BLaER1 (cell line): ENCODE measurements around the gene ACAA1.

Experiments used
- H3K27ac ChIP-seq: shearing (Covaris generic); formaldehyde crosslinking; 2 replicates; pipeline ENCODE4 v1.8.1; 2022
- H3K27me3 ChIP-seq: shearing (Covaris generic); formaldehyde crosslinking; 2 replicates; pipeline ENCODE4 v1.8.1; 2022
- H3K36me3 ChIP-seq: shearing (Covaris generic); formaldehyde crosslinking; 2 replicates; pipeline ENCODE4 v1.8.1; 2022
- H3K4me1 ChIP-seq: shearing (Covaris generic); formaldehyde crosslinking; 2 replicates; pipeline ENCODE4 v1.8.1; 2022
- H3K4me2 ChIP-seq: shearing (Covaris generic); formaldehyde crosslinking; 2 replicates; pipeline ENCODE4 v1.8.1; 2022
- H3K4me3 ChIP-seq: shearing (Covaris generic); formaldehyde crosslinking; 2 replicates; pipeline ENCODE4 v1.8.1; 2022
- H3K9ac ChIP-seq: shearing (Covaris generic); formaldehyde crosslinking; 2 replicates; pipeline ENCODE4 v1.8.1; 2022
- H3K9me3 ChIP-seq: shearing (Covaris generic); formaldehyde crosslinking; 2 replicates; pipeline ENCODE4 v1.8.1; 2022
- H4K20me1 ChIP-seq: shearing (Covaris generic); formaldehyde crosslinking; 2 replicates; pipeline ENCODE4 v1.8.1; 2022
- Cebpa-rat ChIP-seq: shearing (Covaris generic); IDR thresholded peaks from 2 replicates; pipeline ENCODE4 v1.8.1; 2022

ACAA1 gene

GRCh38 chr3:38146504-38146903, 9.6 kb upstream of the ACAA1 start:
- Histone ChIP-seq H3K4me3 (no peak overlapping the region), H3K27ac (no peak overlapping the region), H3K9ac (no peak overlapping the region), H3K36me3 (peaks cover 12% of the 10 kb centered on the region), H4K20me1 (peaks cover 11% of the 10 kb centered on the region; the same call in 1 of the 2 replicates), H3K9me3 (peaks cover 28% of the 10 kb centered on the region), H3K4me1 (peaks cover 35% of the 10 kb centered on the region), H3K27me3 (no peaks in the 10 kb centered on the region), H3K4me2 (no peak overlapping the region)
- TF ChIP-seq Cebpa-rat = no peak

- Histone ChIP-seq H3K4me3 (no peak overlapping the region), H3K36me3 (peaks cover 25% of the 10 kb centered on the region), H3K4me2 (peak overlapping the region; percentile 60), H3K9ac (no peak overlapping the region), H3K9me3 (peaks cover 28% of the 10 kb centered on the region), H3K4me1 (peaks cover 58% of the 10 kb centered on the region), H3K27me3 (no peaks in the 10 kb centered on the region), H3K27ac (no peak overlapping the region), H4K20me1 (peaks cover 33% of the 10 kb centered on the region)
- TF ChIP-seq Cebpa-rat = no peak
These were observed 6.6 kb upstream of the ACAA1 start for GRCh38 chr3:38143511-38143910.

GRCh38 chr3:38142959-38143358, 6.0 kb upstream of the ACAA1 start:
- H3K4me1 ChIP-seq = peaks cover 57% of the 10 kb centered on the region

GRCh38 chr3:38141952-38142273, 5.0 kb upstream of the ACAA1 start:
- Histone ChIP-seq H3K9me3 (peaks cover 20% of the 10 kb centered on the region), H3K4me1 (peaks cover 63% of the 10 kb centered on the region), H3K4me2 (0 out of 2 replicates have a peak overlapping the region, but pooled peaks have one; percentile 11), H3K9ac (no peak overlapping the region), H3K27ac (no peak overlapping the region), H3K27me3 (no peaks in the 10 kb centered on the region), H4K20me1 (peaks cover 33% of the 10 kb centered on the region), H3K4me3 (no peak overlapping the region), H3K36me3 (peaks cover 25% of the 10 kb centered on the region)
- TF ChIP-seq Cebpa-rat = no peak

More at GRCh38 chr3:38142959-38143358, 6.0 kb upstream of the ACAA1 start:
- Histone ChIP-seq H3K27me3 (no peaks in the 10 kb centered on the region), H3K4me3 (no peak overlapping the region), H3K4me2 (peak overlapping the region; percentile 60), H3K9ac (no peak overlapping the region), H3K27ac (no peak overlapping the region), H3K36me3 (peaks cover 25% of the 10 kb centered on the region), H4K20me1 (peaks cover 33% of the 10 kb centered on the region), H3K9me3 (peaks cover 28% of the 10 kb centered on the region)
- TF ChIP-seq Cebpa-rat = no peak

DNA sequence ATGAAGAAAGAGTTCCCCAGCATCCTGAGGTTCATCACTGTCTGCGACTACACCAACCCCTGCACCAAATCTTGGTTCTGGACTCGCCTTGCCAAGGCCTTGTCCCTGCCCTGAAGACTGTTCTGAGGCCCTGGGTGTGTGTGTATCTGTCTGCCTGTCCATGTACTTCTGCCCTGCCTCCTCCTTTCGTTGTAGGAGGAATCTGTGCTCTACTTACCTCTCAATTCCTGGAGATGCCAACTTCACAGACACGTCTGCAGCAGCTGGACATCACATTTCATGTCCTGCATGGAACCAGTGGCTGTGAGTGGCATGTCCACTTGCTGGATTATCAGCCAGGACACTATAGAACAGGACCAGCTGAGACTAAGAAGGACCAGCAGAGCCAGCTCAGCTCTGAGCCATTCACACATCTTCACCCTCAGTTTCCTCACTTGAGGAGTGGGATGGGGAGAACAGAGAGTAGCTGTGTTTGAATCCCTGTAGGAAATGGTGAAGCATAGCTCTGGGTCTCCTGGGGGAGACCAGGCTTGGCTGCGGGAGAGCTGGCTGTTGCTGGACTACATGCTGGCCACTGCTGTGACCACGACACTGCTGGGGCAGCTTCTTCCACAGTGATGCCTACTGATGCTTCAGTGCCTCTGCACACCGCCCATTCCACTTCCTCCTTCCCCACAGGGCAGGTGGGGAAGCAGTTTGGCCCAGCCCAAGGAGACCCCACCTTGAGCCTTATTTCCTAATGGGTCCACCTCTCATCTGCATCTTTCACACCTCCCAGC, 4.4 kb upstream of the ACAA1 start:
- H3K27ac ChIP-seq = no peak overlapping the region
- peaks cover 38% of the 10 kb centered on the region for H4K20me1 ChIP-seq
- peaks cover 25% of the 10 kb centered on the region for H3K36me3 ChIP-seq
- H3K4me3 ChIP-seq = no peak overlapping the region
- H3K9me3 ChIP-seq = peaks cover 15% of the 10 kb centered on the region
- no peaks in the 10 kb centered on the region for H3K27me3 ChIP-seq
- no peak overlapping the region for H3K9ac ChIP-seq
- peak overlapping the region; percentile 92; the same call in 1 of the 2 replicates for H3K4me2 ChIP-seq
- peaks cover 63% of the 10 kb centered on the region for H3K4me1 ChIP-seq
- TF ChIP-seq Cebpa-rat = no peak

GRCh38 chr3:38140326-38141172, 3.6 kb upstream of the ACAA1 start:
- no peak for TF ChIP-seq Cebpa-rat
- Histone ChIP-seq H3K4me1 (peaks cover 67% of the 10 kb centered on the region), H4K20me1 (peaks cover 46% of the 10 kb centered on the region), H3K4me3 (peak overlapping the region; percentile 95), H3K27me3 (no peaks in the 10 kb centered on the region), H3K9me3 (peaks cover 7% of the 10 kb centered on the region), H3K27ac (no peak overlapping the region), H3K4me2 (peak overlapping the region; percentile 92), H3K9ac (peak overlapping the region; percentile 97), H3K36me3 (peaks cover 25% of the 10 kb centered on the region)

- Histone ChIP-seq H3K9ac (peak overlapping the region; percentile 97), H3K4me2 (peak overlapping the region; percentile 92), H3K27ac (peak overlapping the region; percentile 94), H3K4me3 (peak overlapping the region; percentile 95), H3K36me3 (peaks cover 31% of the 10 kb centered on the region), H4K20me1 (peaks cover 55% of the 10 kb centered on the region), H3K27me3 (no peaks in the 10 kb centered on the region), H3K4me1 (peaks cover 76% of the 10 kb centered on the region), H3K9me3 (no peaks in the 10 kb centered on the region)
- no peak for TF ChIP-seq Cebpa-rat
These were observed 2.7 kb upstream of the ACAA1 start for GRCh38 chr3:38139652-38140051.

- Histone ChIP-seq H3K4me1 (peaks cover 75% of the 10 kb centered on the region), H3K4me2 (peak overlapping the region; percentile 92), H4K20me1 (peaks cover 59% of the 10 kb centered on the region), H3K27me3 (no peaks in the 10 kb centered on the region), H3K27ac (peak overlapping the region; percentile 94), H3K4me3 (peak overlapping the region; percentile 95), H3K9ac (peak overlapping the region; percentile 97), H3K36me3 (peaks cover 35% of the 10 kb centered on the region), H3K9me3 (no peaks in the 10 kb centered on the region)
- TF ChIP-seq Cebpa-rat = no peak
These were observed 2.3 kb upstream of the ACAA1 start for GRCh38 chr3:38139191-38139590.

GRCh38 chr3:38138349-38139190, 1.6 kb upstream of the ACAA1 start, which contains the start of gene MYD88:
MYD88 (plus strand) TSS chr3:38138661; CDS start chr3:38138701, 40 bp downstream.
- Histone ChIP-seq H4K20me1 (peaks cover 66% of the 10 kb centered on the region), H3K4me2 (peak within 1 kb of the TSS; percentile 92), H3K4me1 (peaks cover 68% of the 10 kb centered on the region), H3K27ac (peak within 1 kb of the TSS; percentile 94), H3K9me3 (no peaks in the 10 kb centered on the region), H3K9ac (peak within 1 kb of the TSS; percentile 97), H3K36me3 (peaks cover 42% of the 10 kb centered on the region), H3K27me3 (no peaks in the 10 kb centered on the region), H3K4me3 (peak within 1 kb of the TSS; percentile 95)
- TF ChIP-seq Cebpa-rat = no peak
